Astrocyte (in vitro differentiated cells and primary cell): ENCODE measurements around the gene FAM135A. TPM values are rescaled to one million over a fixed set of nuclear protein-coding genes. Genes with fewer than 3 reads are reported as not detected.

Experiments used
- DNase-seq: peaks from one replicate; pipeline ENCODE4 v3.0.0-alpha.2; 2010; ENCODE audit warnings: low read depth
- FAIRE-seq: peaks from 2 replicates; lab custom pipeline; 2011; peaks lifted over from hg19 to GRCh38; lab: Jason Lieb, UNC
- H2AFZ ChIP-seq: 2 replicates; pipeline ENCODE4 v1.6.0; 2012; ENCODE audit warnings: low read depth, low read length, inconsistent platforms
- H3K27ac ChIP-seq: 2 replicates; pipeline ENCODE4 v1.5.1; 2011; ENCODE audit warnings: low read depth, low read length, inconsistent platforms
- H3K27me3 ChIP-seq: 2 replicates; pipeline ENCODE4 v1.6.0; 2011; ENCODE audit warnings: low read length, inconsistent platforms; ENCODE audit not compliant: insufficient read depth
- H3K36me3 ChIP-seq: 2 replicates; pipeline ENCODE4 v1.5.1; 2011; ENCODE audit warnings: low read length, inconsistent platforms; ENCODE audit not compliant: insufficient read depth
- H3K4me1 ChIP-seq: 2 replicates; pipeline ENCODE4 v1.5.1; 2011; ENCODE audit warnings: low read length, inconsistent platforms; ENCODE audit not compliant: insufficient read depth
- H3K4me2 ChIP-seq: 2 replicates; pipeline ENCODE4 v1.6.0; 2012; ENCODE audit warnings: low read length, inconsistent platforms
- H3K4me3 ChIP-seq: 2 replicates; pipeline ENCODE4 v1.5.1; 2011; ENCODE audit warnings: low read depth, mild to moderate bottlenecking, low read length, inconsistent platforms; ENCODE audit not compliant: insufficient read depth
- H3K79me2 ChIP-seq: 2 replicates; pipeline ENCODE4 v1.6.0; 2012; ENCODE audit warnings: mild to moderate bottlenecking, low read length, inconsistent platforms; ENCODE audit not compliant: insufficient read depth
- H3K9ac ChIP-seq: 2 replicates; pipeline ENCODE4 v1.6.0; 2012; ENCODE audit warnings: mild to moderate bottlenecking, low read length, inconsistent platforms
- H3K9me3 ChIP-seq: 2 replicates; pipeline ENCODE4 v1.5.1; 2012; ENCODE audit warnings: low read depth, mild to moderate bottlenecking, low read length, inconsistent platforms; ENCODE audit not compliant: insufficient read depth
- H4K20me1 ChIP-seq: 2 replicates; pipeline ENCODE4 v1.6.0; 2012; ENCODE audit warnings: low read length, inconsistent platforms; ENCODE audit not compliant: insufficient read depth
- H3K27ac Mint-ChIP-seq: one replicate; pipeline ENCODE4 v1.8.0; 2021; ENCODE audit warnings: mild to moderate bottlenecking, mixed read lengths; ENCODE audit not compliant: unreplicated experiment
- H3K27me3 Mint-ChIP-seq: one replicate; pipeline ENCODE4 v1.8.0; 2021; ENCODE audit warnings: low read depth, mixed read lengths; ENCODE audit not compliant: unreplicated experiment
- H3K36me3 Mint-ChIP-seq: one replicate; pipeline ENCODE4 v1.8.0; 2021; ENCODE audit warnings: low read depth, mixed read lengths; ENCODE audit not compliant: unreplicated experiment
- H3K4me1 Mint-ChIP-seq: one replicate; pipeline ENCODE4 v1.8.0; 2021; ENCODE audit warnings: low read depth, mixed read lengths; ENCODE audit not compliant: unreplicated experiment
- H3K4me3 Mint-ChIP-seq: one replicate; pipeline ENCODE4 v1.8.0; 2021; ENCODE audit warnings: mild to moderate bottlenecking, moderate library complexity, mixed read lengths; ENCODE audit not compliant: unreplicated experiment
- H3K9me3 Mint-ChIP-seq: one replicate; pipeline ENCODE4 v1.8.0; 2021; ENCODE audit warnings: mild to moderate bottlenecking, mixed read lengths; ENCODE audit not compliant: unreplicated experiment
- EZH2 ChIP-seq: IDR thresholded peaks from 2 replicates; pipeline ENCODE4 v1.6.1; 2012; ENCODE audit warnings: mild to moderate bottlenecking, low read length, inconsistent platforms; ENCODE audit not compliant: insufficient read depth
- total RNA-seq: library from RNA; stranded (reverse); gene quantifications from 2 replicates; pipeline ENCODE4 v1.2.1, GENCODE V29; 2021
- TF ChIP-seq, protein P1 (sequence below): IDR thresholded peaks from 2 replicates; pipeline ENCODE4 v1.5.1; 2011; ENCODE audit warnings: low read depth, mild to moderate bottlenecking, inconsistent platforms, low read length, moderate library complexity; ENCODE audit not compliant: insufficient read depth

FAM135A gene
- total RNA-seq, 1 donor from 2014 or later = 10.0 TPM

- Histone ChIP-seq H3K27ac (no peak overlapping the region), H3K36me3 (no peaks in the 10 kb centered on the region), H3K4me2 (no peak overlapping the region), H2AFZ (no peak overlapping the region), H4K20me1 (no peaks in the 10 kb centered on the region), H3K9ac (no peak overlapping the region), H3K9me3 (no peaks in the 10 kb centered on the region), H3K79me2 (peaks cover 7% of the 10 kb centered on the region), H3K4me1 (no peaks in the 10 kb centered on the region), H3K27me3 (no peaks in the 10 kb centered on the region), H3K4me3 (no peak overlapping the region)
- Mint-ChIP-seq H3K27me3 (peaks cover 2% of the 10 kb centered on the region), H3K4me1 (peaks cover 2% of the 10 kb centered on the region), H3K36me3 (no peaks in the 10 kb centered on the region), H3K27ac (no peak overlapping the region), H3K9me3 (no peaks in the 10 kb centered on the region), H3K4me3 (no peak overlapping the region)
- FAIRE-seq (no peak), DNase-seq (no peak)
- TF ChIP-seq, protein P1, sequence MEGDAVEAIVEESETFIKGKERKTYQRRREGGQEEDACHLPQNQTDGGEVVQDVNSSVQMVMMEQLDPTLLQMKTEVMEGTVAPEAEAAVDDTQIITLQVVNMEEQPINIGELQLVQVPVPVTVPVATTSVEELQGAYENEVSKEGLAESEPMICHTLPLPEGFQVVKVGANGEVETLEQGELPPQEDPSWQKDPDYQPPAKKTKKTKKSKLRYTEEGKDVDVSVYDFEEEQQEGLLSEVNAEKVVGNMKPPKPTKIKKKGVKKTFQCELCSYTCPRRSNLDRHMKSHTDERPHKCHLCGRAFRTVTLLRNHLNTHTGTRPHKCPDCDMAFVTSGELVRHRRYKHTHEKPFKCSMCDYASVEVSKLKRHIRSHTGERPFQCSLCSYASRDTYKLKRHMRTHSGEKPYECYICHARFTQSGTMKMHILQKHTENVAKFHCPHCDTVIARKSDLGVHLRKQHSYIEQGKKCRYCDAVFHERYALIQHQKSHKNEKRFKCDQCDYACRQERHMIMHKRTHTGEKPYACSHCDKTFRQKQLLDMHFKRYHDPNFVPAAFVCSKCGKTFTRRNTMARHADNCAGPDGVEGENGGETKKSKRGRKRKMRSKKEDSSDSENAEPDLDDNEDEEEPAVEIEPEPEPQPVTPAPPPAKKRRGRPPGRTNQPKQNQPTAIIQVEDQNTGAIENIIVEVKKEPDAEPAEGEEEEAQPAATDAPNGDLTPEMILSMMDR = no peak
- no peak for TF ChIP-seq EZH2
Observed at GRCh38 chr6:70563530-70563929, 150.2 kb downstream of the FAM135A start.

DNA sequence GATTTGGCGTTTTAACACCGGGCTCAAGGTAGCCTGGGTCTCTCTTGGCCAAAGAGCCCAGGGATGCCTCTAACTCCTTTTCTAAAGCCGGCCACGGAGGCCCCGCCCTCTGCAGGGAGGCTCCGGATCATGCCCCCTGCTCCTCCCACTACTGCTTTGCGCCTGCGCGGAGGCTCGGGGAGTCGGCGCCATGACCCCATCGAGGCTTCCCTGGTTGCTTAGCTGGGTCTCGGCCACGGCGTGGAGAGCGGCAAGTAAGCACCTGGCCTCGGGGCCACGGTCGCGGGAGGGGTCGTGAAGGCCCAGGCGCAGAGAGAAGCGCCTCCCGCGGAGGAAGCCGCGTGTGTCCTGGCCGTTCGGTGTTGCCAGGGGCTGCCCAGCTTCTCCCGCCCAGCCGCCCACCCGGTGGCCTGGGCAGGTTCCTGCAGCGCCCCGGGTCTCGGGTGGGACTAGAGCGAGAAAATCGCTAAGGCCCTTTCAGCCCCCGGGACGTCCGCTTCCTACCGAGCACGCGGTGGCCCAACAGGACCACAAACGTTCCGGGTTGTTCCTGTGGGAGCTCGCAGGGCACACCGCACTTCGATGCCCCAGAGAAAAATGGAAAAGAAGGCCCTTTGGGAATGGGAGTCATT is 153.6 kb downstream of the FAM135A start, which contains the start of gene SDHAF4:
TSS of gene SDHAF4 (plus strand) at position 180 of the 632 bp plus-strand sequence. CDS start at position 191, 11 bp downstream.
- Histone ChIP-seq H4K20me1 (no peaks in the 10 kb centered on the region), H3K27me3 (no peaks in the 10 kb centered on the region), H2AFZ (peak within 1 kb of the TSS; percentile 97), H3K9me3 (no peaks in the 10 kb centered on the region), H3K4me1 (no peaks in the 10 kb centered on the region), H3K9ac (peak within 1 kb of the TSS; percentile 88), H3K27ac (peak within 1 kb of the TSS; percentile 76), H3K79me2 (peaks cover 7% of the 10 kb centered on the region), H3K4me2 (peak within 1 kb of the TSS; percentile 84), H3K36me3 (no peaks in the 10 kb centered on the region), H3K4me3 (peak within 1 kb of the TSS; percentile 76)
- peaks cover 2% of the 10 kb centered on the region for H3K27me3 Mint-ChIP-seq
- peaks cover 3% of the 10 kb centered on the region for H3K36me3 Mint-ChIP-seq
- no peaks in the 10 kb centered on the region for H3K9me3 Mint-ChIP-seq
- peaks cover 2% of the 10 kb centered on the region for H3K4me1 Mint-ChIP-seq
- peak within 1 kb of the TSS; percentile 71 for H3K27ac Mint-ChIP-seq
- peak within 1 kb of the TSS; percentile 90 for H3K4me3 Mint-ChIP-seq
- TF ChIP-seq, protein P1 = no peak
- no peak for TF ChIP-seq EZH2
- FAIRE-seq = no peak
- peak; percentile 61 for DNase-seq

DNA sequence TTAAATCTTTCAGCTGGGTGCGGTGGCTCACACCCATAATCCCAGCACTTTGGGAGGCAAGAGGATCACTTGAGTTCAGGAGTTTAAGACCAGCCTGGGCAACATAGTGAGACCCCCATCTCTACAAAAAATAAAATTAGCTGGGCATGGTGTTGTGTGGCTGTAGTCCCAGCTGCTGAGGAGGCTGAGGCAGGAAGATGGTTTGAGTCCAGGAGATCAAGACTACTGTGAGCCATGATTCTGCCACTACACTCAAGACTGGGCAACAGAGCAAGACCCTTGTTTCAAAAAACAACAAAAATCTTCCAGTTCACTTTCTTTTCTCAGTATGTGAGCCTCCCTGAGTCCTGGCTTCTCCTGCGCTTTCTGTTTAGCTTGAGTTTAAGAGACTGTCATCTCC is 161.3 kb downstream of the FAM135A start:
- H2AFZ ChIP-seq = no peak overlapping the region
- H3K4me2 ChIP-seq = no peak overlapping the region
- H3K9me3 ChIP-seq = no peaks in the 10 kb centered on the region
- FAIRE-seq (no peak), DNase-seq (no peak)
- Mint-ChIP-seq H3K9me3 (no peaks in the 10 kb centered on the region), H3K4me1 (no peaks in the 10 kb centered on the region), H3K36me3 (peaks cover 3% of the 10 kb centered on the region), H3K4me3 (no peak overlapping the region), H3K27ac (no peak overlapping the region), H3K27me3 (no peaks in the 10 kb centered on the region)
- no peak overlapping the region for H3K9ac ChIP-seq
- H3K4me1 ChIP-seq = no peaks in the 10 kb centered on the region
- no peak overlapping the region for H3K27ac ChIP-seq
- H4K20me1 ChIP-seq = no peaks in the 10 kb centered on the region
- TF ChIP-seq, protein P1 = no peak
- no peak for TF ChIP-seq EZH2
- H3K27me3 ChIP-seq = no peaks in the 10 kb centered on the region
- H3K4me3 ChIP-seq = no peak overlapping the region
- no peaks in the 10 kb centered on the region for H3K79me2 ChIP-seq
- H3K36me3 ChIP-seq = no peaks in the 10 kb centered on the region
